ENCODE results near the gene RNASE12.
A peak's percentile ranks its signal among the peaks of the same experiment; 100 is the strongest.

RNASE12 gene

GRCh38 chr14:20591235-20591634 is at the start of gene RNASE12:
TSS of gene RNASE12 (minus strand) at chr14:20591376. CDS start at chr14:20590723, 653 bp downstream.
- no peak within 1 kb of the TSS for H3K4me3 ChIP-seq (ENCODE audit: low read depth, low read length)
- no peak for TF ChIP-seq CTCF (IDR thresholded peaks at IDR 0.05; ENCODE audit: borderline replicate concordance, insufficient read depth, low read depth, low read length)

GRCh38 chr14:20632831-20633691 is 41.9 kb upstream of the RNASE12 start:
- peak overlapping the region; percentile 57 for H3K4me3 ChIP-seq (ENCODE audit: low read depth, low read length)

GRCh38 chr14:20632448-20632830 is 41.3 kb upstream of the RNASE12 start:
- H3K4me3 ChIP-seq (ENCODE audit: low read depth, low read length): peak overlapping the region; percentile 57

More at GRCh38 chr14:20632831-20633691, 41.9 kb upstream of the RNASE12 start:
- no peak for TF ChIP-seq CTCF (IDR thresholded peaks at IDR 0.05; ENCODE audit: borderline replicate concordance, insufficient read depth, low read depth, low read length)

GRCh38 chr14:20631880-20632389 is 40.8 kb upstream of the RNASE12 start:
- peak overlapping the region; percentile 57 for H3K4me3 ChIP-seq (ENCODE audit: low read depth, low read length)
- no peak for TF ChIP-seq CTCF (IDR thresholded peaks at IDR 0.05; ENCODE audit: borderline replicate concordance, insufficient read depth, low read depth, low read length)

More at GRCh38 chr14:20632448-20632830, 41.3 kb upstream of the RNASE12 start:
- no peak for TF ChIP-seq CTCF (IDR thresholded peaks at IDR 0.05; ENCODE audit: borderline replicate concordance, insufficient read depth, low read depth, low read length)

GRCh38 chr14:20631023-20631879 is 40.1 kb upstream of the RNASE12 start:
- no peak for TF ChIP-seq CTCF (IDR thresholded peaks at IDR 0.05; ENCODE audit: borderline replicate concordance, insufficient read depth, low read depth, low read length)
- H3K4me3 ChIP-seq (ENCODE audit: low read depth, low read length): peak overlapping the region; percentile 57

GRCh38 chr14:20630340-20631022 is 39.3 kb upstream of the RNASE12 start:
- TF ChIP-seq CTCF (IDR thresholded peaks at IDR 0.05; ENCODE audit: borderline replicate concordance, insufficient read depth, low read depth, low read length): no peak
- peak overlapping the region; percentile 45 for H3K4me3 ChIP-seq (ENCODE audit: low read depth, low read length)

All from GM12875 (cell line).